ENCODE results near the gene TP53TG5. TPM values are rescaled to one million over a fixed set of nuclear protein-coding genes. Genes with fewer than 3 reads are reported as not detected.

TP53TG5 gene
- total RNA-seq, 1 experiment from 2014 or later, result not detected

- in situ Hi-C loops (cut with HindIII; ENCODE audit: low pct_unique_long_range_greater_than_20kb, low sequenced_read_pairs), result no loop called here
- no peak for DNase-seq (ENCODE audit: low read depth)
Measured at GRCh38 chr20:45407067-45407745, 29.1 kb upstream of the TP53TG5 start.

DNA sequence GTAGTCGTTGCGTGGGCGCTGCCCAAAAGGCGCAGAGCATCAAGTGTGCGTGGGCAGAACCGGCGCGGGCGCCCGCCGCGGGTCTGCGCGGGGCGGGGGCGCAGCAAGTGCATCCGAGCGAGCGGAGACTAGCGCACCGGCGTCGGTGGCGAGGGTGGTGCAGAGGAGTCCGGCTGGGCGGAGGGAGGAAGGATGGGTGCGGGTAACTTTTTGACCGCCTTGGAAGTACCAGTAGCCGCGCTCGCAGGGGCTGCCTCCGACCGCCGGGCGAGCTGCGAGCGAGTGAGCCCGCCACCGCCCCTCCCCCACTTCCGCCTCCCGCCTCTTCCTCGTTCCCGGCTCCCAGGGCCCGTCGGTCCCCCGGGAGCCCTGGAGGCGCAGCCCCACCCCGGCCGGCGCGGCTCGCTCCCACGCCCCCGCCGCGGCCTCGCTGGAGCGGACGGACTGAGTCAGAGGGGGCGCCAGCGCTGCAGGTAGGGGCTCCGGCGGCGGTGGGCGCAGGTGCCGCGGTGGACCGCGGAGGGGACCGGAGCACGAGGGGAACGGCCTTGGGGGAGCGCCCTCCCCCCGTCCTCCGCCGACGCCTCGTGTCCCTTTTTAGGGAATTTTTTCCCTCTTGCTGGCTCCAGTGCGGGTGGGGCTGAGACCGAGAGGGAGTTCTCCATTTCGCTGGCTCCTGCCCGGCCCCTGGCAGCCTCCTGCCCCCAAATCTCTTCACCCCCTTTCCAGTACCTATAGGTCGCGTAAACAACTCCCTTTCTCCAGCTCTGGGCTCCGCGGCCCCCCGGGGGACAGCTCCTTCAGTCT lies 28.3 kb upstream of the TP53TG5 start:
- peak; percentile 23 for DNase-seq (ENCODE audit: low read depth)
- in situ Hi-C loops (cut with HindIII; ENCODE audit: low pct_unique_long_range_greater_than_20kb, low sequenced_read_pairs), result no loop called here

DNA sequence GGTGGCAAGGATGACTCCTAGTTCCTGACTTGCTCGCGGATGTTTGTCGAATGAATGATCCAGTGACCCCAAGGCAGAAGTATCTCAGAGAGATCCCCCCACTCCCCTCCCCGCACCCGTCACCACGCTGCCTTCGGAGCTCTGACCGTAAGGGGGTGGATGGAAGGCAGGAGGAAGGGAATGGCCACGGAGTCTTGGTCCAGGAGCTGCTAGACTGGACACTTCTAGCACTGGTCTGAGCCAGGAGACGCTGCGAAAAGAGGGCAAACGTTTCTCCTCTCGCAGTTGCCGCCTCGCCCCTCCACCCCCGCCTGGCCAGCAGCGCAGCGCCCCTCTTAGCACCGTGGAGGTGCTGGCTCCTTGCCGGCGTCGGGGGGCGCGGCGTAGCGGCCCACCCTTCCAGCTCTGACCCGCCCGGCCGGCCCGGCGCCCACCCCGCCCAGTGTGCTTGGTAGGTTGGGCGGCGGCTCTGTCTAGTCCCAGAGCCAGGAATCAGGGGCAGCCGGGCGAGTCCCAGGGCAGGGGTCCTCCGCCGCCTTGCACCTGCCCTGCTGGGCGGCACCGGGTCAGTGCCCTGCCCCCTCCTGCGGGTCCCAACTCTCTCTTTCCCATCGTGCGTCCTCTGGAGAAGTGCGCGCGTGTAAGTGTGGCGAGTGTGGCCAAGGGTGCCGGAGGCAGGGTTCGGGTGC lies 27.6 kb upstream of the TP53TG5 start:
- in situ Hi-C loops (cut with HindIII; ENCODE audit: low pct_unique_long_range_greater_than_20kb, low sequenced_read_pairs), result no loop called here
- no peak for DNase-seq (ENCODE audit: low read depth)

- in situ Hi-C loops (cut with HindIII; ENCODE audit: low pct_unique_long_range_greater_than_20kb, low sequenced_read_pairs), result no loop called here
- no peak for DNase-seq (ENCODE audit: low read depth)
Measured at GRCh38 chr20:45404438-45404837, 26.3 kb upstream of the TP53TG5 start.

GRCh38 chr20:45402946-45403345 lies 24.8 kb upstream of the TP53TG5 start:
- DNase-seq (ENCODE audit: low read depth), result peak; percentile 21
- in situ Hi-C loops (cut with HindIII; ENCODE audit: low pct_unique_long_range_greater_than_20kb, low sequenced_read_pairs), result no loop called here

GRCh38 chr20:45400346-45401031 lies 22.4 kb upstream of the TP53TG5 start:
- in situ Hi-C loops (cut with HindIII; ENCODE audit: low pct_unique_long_range_greater_than_20kb, low sequenced_read_pairs), result no loop called here
- no peak for DNase-seq (ENCODE audit: low read depth)

GRCh38 chr20:45399018-45399417 lies 20.9 kb upstream of the TP53TG5 start:
- in situ Hi-C loops (cut with HindIII; ENCODE audit: low pct_unique_long_range_greater_than_20kb, low sequenced_read_pairs), result no loop called here
- no peak for DNase-seq (ENCODE audit: low read depth)

DNA sequence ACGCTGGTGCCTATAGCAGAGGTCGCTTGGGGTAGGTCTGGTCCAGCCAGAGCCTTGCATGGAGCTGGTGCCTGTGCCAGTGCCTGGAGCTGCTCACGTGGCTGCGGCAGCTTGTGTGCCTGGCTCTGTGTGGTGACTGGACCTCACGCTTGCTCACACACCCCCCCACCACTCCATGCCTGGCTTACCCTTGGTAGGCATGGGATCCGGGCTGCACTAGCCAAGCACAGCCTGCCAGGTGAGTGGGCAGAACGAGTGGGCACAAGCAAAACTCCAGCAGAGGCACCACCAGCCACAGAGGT lies 16.9 kb upstream of the TP53TG5 start:
- no peak for DNase-seq (ENCODE audit: low read depth)
- in situ Hi-C loops (cut with HindIII; ENCODE audit: low pct_unique_long_range_greater_than_20kb, low sequenced_read_pairs), result no loop called here

DNA sequence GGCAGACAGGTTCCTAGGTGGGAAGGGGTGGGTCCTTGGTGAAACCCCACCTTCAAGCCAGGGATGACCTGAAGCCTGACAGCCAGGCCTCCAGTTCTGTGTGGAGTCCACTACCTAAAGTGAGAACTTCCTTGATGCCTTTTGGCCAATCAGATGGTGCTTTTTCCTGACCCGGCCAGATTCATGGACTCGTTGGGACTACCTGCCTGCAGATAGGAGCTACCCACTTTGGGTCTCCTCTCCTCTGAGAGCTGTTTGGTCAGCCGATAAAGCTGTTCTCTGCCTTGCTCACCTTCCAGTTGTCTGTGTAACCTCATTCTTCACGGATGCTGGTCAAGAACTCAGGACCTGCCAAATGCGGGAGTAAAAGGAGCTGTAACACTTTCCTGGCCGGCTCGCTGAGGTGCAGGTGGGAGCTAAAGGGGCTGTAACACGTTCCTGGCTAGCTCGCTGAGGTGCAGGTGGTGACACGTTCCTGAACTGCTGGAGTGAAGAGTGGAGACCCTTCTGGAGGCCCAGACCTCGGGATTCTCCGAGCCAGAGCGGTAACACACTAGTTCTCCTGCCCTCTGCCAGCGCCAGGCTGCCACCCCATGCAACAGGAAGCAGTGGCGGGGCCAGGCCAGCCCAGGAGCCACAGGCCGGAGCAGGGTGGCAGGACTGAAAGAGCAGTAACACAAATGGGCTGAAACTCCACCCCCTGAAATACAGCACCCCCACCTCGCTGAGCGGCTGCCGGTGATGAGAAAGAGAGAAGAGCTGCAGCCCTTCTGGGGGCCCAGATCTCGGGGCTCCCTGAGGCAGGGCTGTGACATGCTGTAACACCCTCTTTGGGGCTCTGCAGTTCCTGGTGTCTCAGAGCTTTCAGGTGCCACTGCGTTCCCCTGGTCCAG lies 16.3 kb upstream of the TP53TG5 start:
- no peak for DNase-seq (ENCODE audit: low read depth)
- in situ Hi-C loops (cut with HindIII; ENCODE audit: low pct_unique_long_range_greater_than_20kb, low sequenced_read_pairs), result no loop called here

- in situ Hi-C loops (cut with HindIII; ENCODE audit: low pct_unique_long_range_greater_than_20kb, low sequenced_read_pairs), result no loop called here
- no peak for DNase-seq (ENCODE audit: low read depth)
Measured at GRCh38 chr20:45392733-45393132, 14.6 kb upstream of the TP53TG5 start.

DNA sequence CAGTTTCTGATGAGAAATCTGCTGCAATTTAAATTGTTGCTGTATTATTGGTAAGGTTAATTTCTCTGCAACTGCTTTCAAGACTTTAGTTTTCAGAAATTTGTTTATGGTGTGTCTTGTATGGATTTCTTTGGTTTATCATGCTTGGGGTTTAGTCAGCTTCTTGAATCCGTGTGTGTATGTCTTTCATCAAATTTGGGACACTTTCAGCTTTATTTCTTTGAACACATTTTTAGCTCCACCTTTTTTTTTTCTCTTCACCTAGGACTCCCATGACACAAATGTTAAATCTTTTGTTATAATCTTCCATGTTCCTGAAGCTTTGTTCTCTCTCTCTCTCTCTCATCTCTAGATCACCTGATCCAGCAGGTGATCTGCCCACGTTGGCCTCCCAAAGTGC lies 13.4 kb upstream of the TP53TG5 start:
- no peak for DNase-seq (ENCODE audit: low read depth)
- in situ Hi-C loops (cut with HindIII; ENCODE audit: low pct_unique_long_range_greater_than_20kb, low sequenced_read_pairs), result no loop called here

DNA sequence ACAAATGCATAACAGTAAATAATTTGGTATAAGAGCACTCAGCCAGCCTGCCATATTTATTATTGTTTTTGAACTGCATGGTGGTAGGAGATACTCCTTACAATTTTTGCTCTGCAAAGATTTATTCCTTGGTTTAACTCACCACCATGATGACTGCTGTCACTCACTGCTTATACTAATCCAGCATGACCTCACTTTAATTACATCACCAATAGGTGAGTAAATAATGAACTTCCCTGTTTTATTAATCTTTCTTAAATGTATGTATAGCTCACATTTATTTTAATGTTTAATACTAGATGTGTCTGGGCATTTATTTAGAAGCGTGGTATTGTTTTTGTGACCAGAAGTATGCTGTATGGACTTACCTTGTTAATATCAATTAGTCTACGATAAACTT lies 12.8 kb upstream of the TP53TG5 start:
- in situ Hi-C loops (cut with HindIII; ENCODE audit: low pct_unique_long_range_greater_than_20kb, low sequenced_read_pairs), result no loop called here
- DNase-seq (ENCODE audit: low read depth), result no peak

GRCh38 chr20:45387274-45387673 lies 9.1 kb upstream of the TP53TG5 start:
- DNase-seq (ENCODE audit: low read depth), result no peak

GRCh38 chr20:45377269-45377668 lies 856 bp downstream of the TP53TG5 start:
- in situ Hi-C loops (cut with HindIII; ENCODE audit: low pct_unique_long_range_greater_than_20kb, low sequenced_read_pairs), result no loop called here

More at GRCh38 chr20:45387274-45387673, 9.1 kb upstream of the TP53TG5 start:
- in situ Hi-C loops (cut with HindIII; ENCODE audit: low pct_unique_long_range_greater_than_20kb, low sequenced_read_pairs), result no loop called here

GRCh38 chr20:45374966-45375365 lies 3.2 kb downstream of the TP53TG5 start:
- in situ Hi-C loops (cut with HindIII; ENCODE audit: low pct_unique_long_range_greater_than_20kb, low sequenced_read_pairs), result no loop called here
- DNase-seq (ENCODE audit: low read depth), result no peak

More at GRCh38 chr20:45377269-45377668, 856 bp downstream of the TP53TG5 start:
- DNase-seq (ENCODE audit: low read depth), result peak; percentile 61

DNA sequence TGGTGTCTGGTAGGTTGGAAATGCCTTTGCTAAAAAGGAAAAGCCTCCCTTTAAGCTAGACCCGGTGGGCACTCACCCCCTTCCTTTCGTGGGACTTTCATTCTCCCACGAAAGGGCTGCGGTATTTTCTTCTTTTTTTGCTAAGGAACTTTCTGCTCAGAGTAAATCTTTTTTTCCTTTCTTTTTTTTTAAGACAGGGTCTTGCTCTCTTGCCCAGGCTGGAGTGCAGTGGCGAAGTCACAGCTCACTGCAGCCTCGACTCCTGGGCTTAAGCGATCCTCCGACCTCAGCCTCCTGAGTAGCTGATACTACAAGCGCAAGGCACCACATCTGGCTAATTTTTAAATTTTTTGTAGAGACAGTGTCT lies 4.0 kb downstream of the TP53TG5 start:
- in situ Hi-C loops (cut with HindIII; ENCODE audit: low pct_unique_long_range_greater_than_20kb, low sequenced_read_pairs), result no loop called here
- DNase-seq (ENCODE audit: low read depth), result no peak

DNA sequence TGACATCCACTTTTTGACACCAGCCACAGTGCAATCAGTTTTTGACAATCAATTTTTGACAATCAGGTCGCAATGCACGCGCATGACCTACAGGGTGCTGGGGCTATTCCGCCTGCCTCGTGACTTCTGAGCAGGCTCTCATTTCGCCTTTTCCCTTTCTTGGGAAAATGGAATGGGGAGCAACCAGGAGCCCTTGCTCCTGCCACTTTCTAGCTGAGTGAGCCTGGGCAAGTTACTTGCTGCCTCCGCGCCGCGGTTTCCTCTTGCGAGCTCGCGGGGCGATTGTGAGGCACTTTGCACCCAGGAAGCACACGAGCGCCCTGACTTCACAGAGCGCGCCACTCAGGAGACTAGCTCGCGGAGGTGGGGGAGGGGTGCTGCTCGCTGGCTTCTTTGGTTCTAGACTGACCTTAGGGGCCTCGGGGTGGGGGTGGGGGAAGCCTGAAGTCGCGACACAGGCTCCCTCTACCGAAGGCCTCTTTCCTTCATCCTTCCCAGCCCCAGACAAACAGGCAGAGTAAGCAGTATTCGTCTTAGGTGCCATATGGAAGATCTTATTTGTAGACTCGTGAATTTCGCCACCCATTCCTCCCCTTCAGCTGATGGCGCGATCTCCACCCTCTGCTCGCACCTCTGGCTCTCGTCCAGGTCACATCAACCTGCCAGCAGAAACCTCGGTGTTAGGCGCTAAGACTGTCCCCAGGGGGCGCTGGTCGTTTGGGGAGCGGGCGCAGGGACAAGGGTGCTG lies 4.6 kb downstream of the TP53TG5 start:
- peak; percentile 75 for DNase-seq (ENCODE audit: low read depth)
- in situ Hi-C loops (cut with HindIII; ENCODE audit: low pct_unique_long_range_greater_than_20kb, low sequenced_read_pairs), result no loop called here

Data from Caki2 (cell line).